MM.1S (cell line): ENCODE data around the gene USP32.

ENCODE experiments used
- EZH2 ChIP-seq: fragments of 300-600 bp; sonication (generic); optimal IDR thresholded peaks from 2 replicates; pipeline ENCODE3; 2017; ENCODE audit warnings: low read depth, mild to moderate bottlenecking, antibody characterized with exemption, low read length, mixed read lengths
- TF ChIP-seq, protein P1 (sequence below): fragments of 300-600 bp; sonication (generic); IDR thresholded peaks from 2 replicates; pipeline ENCODE4 v1.5.1; 2016; ENCODE audit warnings: antibody characterized with exemption, low read length, mixed read lengths

DNA sequence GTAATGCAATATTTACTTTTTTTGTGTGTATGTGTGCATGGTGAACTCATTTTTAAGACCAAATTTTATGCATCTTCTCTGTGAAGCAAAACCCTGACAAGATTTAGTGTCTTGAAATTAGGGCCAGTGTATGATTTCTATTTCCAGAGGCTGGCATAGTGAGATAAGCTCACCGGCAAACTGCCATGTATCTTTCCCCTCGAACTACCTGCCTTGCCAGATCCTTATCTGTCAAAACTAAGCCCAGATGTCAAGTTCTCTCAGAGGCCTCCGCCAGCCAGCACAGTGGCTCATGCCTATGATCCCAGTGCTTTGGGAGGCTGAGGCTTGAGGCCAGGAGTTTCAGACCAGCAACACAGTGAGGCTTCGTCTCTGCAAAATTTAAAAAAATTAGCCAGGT is 10.0 kb downstream of the USP32 start:
- TF ChIP-seq, protein P1, sequence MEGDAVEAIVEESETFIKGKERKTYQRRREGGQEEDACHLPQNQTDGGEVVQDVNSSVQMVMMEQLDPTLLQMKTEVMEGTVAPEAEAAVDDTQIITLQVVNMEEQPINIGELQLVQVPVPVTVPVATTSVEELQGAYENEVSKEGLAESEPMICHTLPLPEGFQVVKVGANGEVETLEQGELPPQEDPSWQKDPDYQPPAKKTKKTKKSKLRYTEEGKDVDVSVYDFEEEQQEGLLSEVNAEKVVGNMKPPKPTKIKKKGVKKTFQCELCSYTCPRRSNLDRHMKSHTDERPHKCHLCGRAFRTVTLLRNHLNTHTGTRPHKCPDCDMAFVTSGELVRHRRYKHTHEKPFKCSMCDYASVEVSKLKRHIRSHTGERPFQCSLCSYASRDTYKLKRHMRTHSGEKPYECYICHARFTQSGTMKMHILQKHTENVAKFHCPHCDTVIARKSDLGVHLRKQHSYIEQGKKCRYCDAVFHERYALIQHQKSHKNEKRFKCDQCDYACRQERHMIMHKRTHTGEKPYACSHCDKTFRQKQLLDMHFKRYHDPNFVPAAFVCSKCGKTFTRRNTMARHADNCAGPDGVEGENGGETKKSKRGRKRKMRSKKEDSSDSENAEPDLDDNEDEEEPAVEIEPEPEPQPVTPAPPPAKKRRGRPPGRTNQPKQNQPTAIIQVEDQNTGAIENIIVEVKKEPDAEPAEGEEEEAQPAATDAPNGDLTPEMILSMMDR, result no peak
- TF ChIP-seq EZH2, result no peak
